LNCAP (cell line): Measurements from ENCODE around the gene PKN1.

Experiments used
- CTCF ChIP-seq: fragments of 450-650 bp; IDR thresholded peaks from 2 replicates; pipeline ENCODE4 v1.5.1; 2017; ENCODE audit warnings: mild to moderate bottlenecking

The PKN1 gene

GRCh38 chr19:14411161-14411937 lies 21.8 kb upstream of the PKN1 start:
- TF ChIP-seq CTCF: no peak

- TF ChIP-seq CTCF: no peak
These were observed 21.2 kb upstream of the PKN1 start for GRCh38 chr19:14411938-14412245.

DNA sequence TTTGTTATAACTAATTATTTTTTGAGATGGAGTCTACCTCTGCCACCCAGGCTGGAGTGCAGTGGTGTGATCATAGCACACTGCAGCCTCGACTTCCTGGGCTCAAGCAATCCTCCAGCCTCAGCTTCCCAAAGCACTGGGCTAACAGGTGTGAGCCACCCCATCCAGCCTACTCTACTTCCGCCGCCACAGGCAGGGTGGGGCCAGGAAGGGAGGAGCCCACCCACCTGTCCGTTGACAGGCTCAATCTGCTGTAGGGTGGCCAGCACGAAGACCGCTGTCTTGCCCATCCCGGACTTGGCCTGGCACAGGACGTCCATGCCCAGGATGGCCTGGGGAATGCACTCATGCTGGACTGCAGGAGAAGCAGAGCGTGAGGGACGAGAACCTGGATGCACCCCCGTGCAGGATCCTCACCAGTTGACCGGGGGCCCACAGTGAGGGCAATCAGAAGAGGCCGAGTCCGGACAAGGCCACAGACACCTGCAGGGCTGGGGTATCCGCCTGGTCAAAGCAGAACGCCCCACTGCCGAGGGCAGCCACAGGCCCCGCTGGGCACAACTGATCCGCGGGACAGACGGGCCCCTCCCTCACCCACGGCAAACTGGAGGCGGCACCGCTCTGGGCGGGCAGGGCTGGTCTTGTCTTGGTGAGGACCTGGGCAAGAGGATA lies 20.6 kb upstream of the PKN1 start:
- no peak for TF ChIP-seq CTCF

GRCh38 chr19:14412996-14413692 lies 20.0 kb upstream of the PKN1 start:
- no peak for TF ChIP-seq CTCF

- TF ChIP-seq CTCF: no peak
These were observed 19.4 kb upstream of the PKN1 start for GRCh38 chr19:14413693-14414181.

DNA sequence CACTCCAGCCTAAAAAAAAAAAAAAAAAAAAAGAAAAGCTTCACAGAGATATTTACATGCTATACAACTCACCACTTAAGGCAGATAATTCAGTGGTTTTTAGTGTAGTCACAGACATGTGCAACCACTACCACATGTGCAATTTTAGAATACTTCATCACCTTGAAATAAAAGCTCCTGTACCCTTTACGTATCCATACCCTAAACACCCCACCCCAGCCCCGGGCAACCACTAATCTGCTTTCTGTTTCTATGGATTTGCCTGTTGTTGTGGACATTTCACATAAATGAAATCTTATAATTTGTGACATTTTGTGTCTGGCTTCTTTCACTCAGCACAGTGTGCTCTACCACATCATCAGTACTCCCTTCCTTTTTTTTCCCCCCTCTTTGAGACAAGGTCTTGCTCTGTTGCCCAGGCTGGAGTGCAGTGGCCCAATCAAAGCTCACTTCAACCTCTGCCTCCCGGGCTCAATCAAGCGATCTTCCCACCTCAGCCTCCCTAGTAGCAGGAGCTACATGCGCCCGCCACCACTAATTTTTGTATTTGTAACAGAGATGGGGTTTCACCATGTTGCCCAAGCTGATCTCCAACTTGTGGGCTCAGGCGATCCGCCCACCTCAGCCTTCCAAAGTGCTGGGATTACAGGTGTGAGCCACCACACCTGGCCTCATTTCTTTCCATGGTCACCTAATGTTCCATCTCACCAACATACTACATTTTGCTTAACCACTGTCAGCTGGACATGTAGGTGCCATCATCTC lies 18.0 kb upstream of the PKN1 start:
- TF ChIP-seq CTCF: no peak

GRCh38 chr19:14416817-14417231 lies 16.3 kb upstream of the PKN1 start:
- no peak for TF ChIP-seq CTCF
